GM13977 (cell line): ENCODE data around the gene SP2.

Experiments
- DNase-seq: peaks from one replicate; pipeline ENCODE4 v3.0.0; 2012; ENCODE audit warnings: low spot score
- in situ Hi-C: fragments of 300-500 bp; cut with MboI; formaldehyde crosslinking; loops from one replicate; pipeline ENCODE4 v1.12.0; 2022; ENCODE audit warnings: low sequenced_read_pairs, low pct_unique_long_range_greater_than_20kb, mixed read lengths, inconsistent platforms; ENCODE audit not compliant: unreplicated experiment
- TF ChIP-seq, protein P1 (sequence below): IDR thresholded peaks from 2 replicates; pipeline ENCODE4 v1.5.1; 2012; ENCODE audit warnings: mild to moderate bottlenecking, control low read depth; ENCODE audit not compliant: insufficient read depth; ENCODE audit errors: extremely low read depth, missing control alignments

SP2 gene

DNA sequence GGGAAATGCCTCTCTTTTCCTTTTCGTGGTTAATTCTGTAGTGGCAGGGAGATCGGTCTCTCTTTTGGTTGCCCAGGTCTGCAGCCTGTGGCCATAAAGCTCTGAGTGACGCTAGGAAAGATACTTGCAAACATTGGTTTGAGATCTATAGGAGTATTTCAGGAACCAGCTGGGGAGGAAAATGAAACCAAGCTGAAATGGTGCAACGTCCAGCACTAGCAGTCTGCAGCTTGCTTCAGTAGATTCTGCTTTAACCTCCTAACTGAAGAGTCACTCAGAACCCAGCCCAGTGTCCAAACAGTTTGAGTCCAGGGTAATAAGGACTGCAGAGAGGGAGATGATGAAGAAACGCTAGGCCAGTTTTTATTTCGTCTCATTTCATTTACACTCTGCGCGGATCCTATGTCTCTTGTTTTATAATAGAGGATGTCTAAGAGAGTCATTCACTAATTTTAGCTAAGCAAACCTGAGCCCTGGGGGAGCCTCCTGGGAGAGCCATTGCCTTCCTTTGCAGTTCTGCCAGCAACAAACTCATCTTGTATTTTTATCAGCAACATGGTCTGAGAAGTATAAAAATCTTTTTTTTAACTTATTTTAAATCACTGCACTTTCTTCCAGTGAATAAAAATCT, 12.0 kb downstream of the SP2 start:
- TF ChIP-seq, protein P1, sequence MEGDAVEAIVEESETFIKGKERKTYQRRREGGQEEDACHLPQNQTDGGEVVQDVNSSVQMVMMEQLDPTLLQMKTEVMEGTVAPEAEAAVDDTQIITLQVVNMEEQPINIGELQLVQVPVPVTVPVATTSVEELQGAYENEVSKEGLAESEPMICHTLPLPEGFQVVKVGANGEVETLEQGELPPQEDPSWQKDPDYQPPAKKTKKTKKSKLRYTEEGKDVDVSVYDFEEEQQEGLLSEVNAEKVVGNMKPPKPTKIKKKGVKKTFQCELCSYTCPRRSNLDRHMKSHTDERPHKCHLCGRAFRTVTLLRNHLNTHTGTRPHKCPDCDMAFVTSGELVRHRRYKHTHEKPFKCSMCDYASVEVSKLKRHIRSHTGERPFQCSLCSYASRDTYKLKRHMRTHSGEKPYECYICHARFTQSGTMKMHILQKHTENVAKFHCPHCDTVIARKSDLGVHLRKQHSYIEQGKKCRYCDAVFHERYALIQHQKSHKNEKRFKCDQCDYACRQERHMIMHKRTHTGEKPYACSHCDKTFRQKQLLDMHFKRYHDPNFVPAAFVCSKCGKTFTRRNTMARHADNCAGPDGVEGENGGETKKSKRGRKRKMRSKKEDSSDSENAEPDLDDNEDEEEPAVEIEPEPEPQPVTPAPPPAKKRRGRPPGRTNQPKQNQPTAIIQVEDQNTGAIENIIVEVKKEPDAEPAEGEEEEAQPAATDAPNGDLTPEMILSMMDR = no peak
- in situ Hi-C loops = no loop called here
- DNase-seq = no peak

DNA sequence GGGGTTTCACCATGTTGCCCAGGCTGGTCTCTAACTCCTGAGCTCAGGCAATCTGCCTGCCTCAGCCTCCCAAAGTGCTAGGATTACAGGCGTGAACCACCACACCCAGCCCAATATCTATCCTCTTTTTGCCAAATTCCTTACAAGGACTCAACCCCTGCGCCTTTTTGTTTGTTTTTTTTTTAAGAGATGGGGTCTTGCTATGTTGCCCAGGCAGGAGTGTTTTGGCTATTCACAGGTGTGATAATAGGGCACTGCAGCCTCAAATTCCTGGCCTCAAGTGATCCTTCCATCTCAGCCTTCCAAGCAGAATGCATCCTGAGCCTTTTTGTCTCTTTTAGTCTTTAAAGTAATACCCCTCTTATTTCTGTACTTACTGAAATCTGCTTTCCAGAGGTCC, 17.0 kb downstream of the SP2 start:
- DNase-seq = no peak
- TF ChIP-seq, protein P1 = no peak
- in situ Hi-C loops = no loop called here

DNA sequence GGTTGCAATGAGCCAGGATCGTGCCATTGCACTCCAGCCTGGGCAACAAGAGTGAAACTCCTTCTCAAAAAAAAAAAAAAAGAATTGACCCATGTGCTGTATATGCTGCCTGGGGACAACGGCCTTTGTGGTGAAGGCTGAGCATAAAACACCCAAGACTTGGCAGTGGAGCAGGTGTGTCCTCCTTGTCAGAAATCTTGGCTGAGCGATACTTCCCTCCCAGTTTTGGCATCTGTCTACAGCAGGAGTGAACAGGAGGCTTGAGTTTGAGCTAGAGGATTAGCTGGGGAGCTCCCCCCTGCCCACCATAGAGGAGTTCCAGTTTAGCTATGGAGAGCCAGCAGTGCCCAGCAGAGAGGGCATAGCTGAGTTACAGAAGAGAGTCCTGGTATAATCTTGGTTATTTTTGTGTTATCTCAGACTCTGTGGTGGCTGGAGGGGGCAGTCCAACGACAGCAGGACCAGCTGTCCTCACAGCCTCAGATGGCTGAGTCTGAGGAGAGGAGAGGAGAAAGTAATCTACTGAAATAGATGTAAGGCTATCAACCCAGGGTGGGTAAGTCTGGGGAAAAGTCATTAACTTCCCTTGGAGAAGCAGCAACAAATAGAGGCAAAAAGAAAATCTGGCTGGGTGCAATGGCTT, 18.4 kb downstream of the SP2 start:
- in situ Hi-C loops = no loop called here
- TF ChIP-seq, protein P1 = no peak
- DNase-seq = no peak

DNA sequence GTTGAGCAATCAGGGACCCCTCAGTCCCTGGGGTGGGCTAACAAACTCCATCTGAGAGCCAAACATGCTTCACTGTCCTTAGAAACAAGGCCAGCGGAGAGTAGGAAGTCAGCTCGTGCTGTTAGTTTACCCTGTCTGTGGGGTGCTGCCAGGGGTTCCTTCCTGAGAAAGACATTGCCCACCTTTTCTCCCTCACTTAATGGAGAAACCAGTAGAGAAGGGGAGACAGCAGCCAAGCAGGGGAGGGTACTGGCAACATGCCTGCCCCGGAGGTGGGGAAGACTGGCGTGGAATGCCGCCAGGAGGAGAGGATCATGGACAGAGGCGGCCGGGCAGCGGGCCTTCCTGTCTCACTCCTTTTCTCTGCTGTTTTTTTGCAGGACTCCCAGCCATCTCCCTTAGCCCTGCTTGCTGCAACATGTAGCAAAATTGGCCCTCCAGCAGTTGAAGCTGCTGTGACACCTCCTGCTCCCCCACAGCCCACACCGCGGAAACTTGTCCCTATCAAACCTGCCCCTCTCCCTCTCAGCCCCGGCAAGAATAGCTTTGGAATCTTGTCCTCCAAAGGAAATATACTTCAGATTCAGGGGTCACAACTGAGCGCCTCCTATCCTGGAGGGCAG, 19.9 kb downstream of the SP2 start:
- in situ Hi-C loops = no loop called here
- TF ChIP-seq, protein P1 = no peak
- no peak for DNase-seq

DNA sequence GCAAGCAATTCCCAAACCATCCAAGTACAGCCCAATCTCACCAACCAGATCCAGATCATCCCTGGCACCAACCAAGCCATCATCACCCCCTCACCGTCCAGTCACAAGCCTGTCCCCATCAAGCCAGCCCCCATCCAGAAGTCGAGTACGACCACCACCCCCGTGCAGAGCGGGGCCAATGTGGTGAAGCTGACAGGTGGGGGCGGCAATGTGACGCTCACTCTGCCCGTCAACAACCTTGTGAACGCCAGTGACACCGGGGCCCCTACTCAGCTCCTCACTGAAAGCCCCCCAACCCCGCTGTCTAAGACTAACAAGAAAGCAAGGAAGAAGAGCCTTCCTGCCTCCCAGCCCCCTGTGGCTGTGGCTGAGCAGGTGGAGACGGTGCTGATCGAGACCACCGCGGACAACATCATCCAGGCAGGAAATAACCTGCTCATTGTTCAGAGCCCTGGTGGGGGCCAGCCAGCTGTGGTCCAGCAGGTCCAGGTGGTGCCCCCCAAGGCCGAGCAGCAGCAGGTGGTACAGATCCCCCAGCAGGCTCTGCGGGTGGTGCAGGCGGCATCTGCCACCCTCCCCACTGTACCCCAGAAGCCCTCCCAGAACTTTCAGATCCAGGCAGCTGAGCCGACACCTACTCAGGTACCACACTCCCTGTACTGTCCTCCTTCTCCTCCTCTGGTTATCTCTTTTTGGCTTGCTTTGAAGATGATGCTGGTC, 20.6 kb downstream of the SP2 start:
- in situ Hi-C loops = no loop called here
- TF ChIP-seq, protein P1 = no peak
- DNase-seq = no peak

DNA sequence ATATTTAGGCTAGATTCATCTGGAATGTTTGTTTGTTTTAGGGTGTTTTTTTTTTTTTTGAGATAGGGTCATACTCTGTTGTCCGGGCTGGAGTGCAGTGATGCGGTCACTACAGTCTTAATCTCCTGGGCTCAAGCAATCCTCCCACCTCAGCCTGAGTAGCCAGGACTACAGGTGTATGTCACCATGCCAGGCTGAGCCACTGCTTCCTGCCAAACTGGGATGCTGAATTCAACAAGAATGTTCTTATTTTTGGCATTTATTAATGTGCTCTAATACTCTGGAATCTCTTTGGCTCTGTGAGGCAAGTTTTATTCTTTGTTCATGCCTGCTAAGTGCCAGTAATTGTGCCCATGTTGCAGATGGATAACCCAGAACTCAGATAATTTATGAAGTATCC, 21.5 kb downstream of the SP2 start:
- no peak for DNase-seq
- in situ Hi-C loops = no loop called here
- TF ChIP-seq, protein P1 = no peak
